ENCODE results near the gene ANKS6.

- TF ChIP-seq POLR2A (IDR thresholded peaks at IDR 0.05; ENCODE audit: control extremely low read depth in 1 of 2, low read depth in 2 of 2, low read length in 2 of 2): no peak
- TF ChIP-seq POLR2AphosphoS5 (IDR thresholded peaks at IDR 0.05; ENCODE audit: low read depth, low read length): no peak
- TF ChIP-seq EZH2 (IDR thresholded peaks at IDR 0.05; ENCODE audit: low read depth, low read length, severe bottlenecking): no peak
- TF ChIP-seq SP1 (IDR thresholded peaks at IDR 0.05; ENCODE audit: low read depth, low read length): no peak
- no peak for TF ChIP-seq CHD2 (IDR thresholded peaks at IDR 0.05; ENCODE audit: low read length)
- TF ChIP-seq, protein P1, sequence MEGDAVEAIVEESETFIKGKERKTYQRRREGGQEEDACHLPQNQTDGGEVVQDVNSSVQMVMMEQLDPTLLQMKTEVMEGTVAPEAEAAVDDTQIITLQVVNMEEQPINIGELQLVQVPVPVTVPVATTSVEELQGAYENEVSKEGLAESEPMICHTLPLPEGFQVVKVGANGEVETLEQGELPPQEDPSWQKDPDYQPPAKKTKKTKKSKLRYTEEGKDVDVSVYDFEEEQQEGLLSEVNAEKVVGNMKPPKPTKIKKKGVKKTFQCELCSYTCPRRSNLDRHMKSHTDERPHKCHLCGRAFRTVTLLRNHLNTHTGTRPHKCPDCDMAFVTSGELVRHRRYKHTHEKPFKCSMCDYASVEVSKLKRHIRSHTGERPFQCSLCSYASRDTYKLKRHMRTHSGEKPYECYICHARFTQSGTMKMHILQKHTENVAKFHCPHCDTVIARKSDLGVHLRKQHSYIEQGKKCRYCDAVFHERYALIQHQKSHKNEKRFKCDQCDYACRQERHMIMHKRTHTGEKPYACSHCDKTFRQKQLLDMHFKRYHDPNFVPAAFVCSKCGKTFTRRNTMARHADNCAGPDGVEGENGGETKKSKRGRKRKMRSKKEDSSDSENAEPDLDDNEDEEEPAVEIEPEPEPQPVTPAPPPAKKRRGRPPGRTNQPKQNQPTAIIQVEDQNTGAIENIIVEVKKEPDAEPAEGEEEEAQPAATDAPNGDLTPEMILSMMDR (IDR thresholded peaks at IDR 0.05; ENCODE audit: control extremely low read depth in 1 of 3, insufficient read depth in 1 of 3, low read depth in 1 of 3, low read length in 3 of 3): no peak
- TF ChIP-seq, protein P2, sequence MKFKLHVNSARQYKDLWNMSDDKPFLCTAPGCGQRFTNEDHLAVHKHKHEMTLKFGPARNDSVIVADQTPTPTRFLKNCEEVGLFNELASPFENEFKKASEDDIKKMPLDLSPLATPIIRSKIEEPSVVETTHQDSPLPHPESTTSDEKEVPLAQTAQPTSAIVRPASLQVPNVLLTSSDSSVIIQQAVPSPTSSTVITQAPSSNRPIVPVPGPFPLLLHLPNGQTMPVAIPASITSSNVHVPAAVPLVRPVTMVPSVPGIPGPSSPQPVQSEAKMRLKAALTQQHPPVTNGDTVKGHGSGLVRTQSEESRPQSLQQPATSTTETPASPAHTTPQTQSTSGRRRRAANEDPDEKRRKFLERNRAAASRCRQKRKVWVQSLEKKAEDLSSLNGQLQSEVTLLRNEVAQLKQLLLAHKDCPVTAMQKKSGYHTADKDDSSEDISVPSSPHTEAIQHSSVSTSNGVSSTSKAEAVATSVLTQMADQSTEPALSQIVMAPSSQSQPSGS (IDR thresholded peaks at IDR 0.05; ENCODE audit: low read length): no peak
- TF ChIP-seq SIN3A (conservative IDR thresholded peaks at IDR 0.05 in 1 of 2, IDR thresholded peaks at IDR 0.05 in 1 of 2; ENCODE audit: low read depth in 1 of 2, low read length in 2 of 2): no peak
- no peak for TF ChIP-seq FOSL1 (IDR thresholded peaks at IDR 0.05; ENCODE audit: insufficient read depth, low read depth, low read length)
- TF ChIP-seq TEAD4 (IDR thresholded peaks at IDR 0.05; ENCODE audit: low read depth, low read length): no peak
- TF ChIP-seq SP4 (IDR thresholded peaks at IDR 0.05; ENCODE audit: low read length): no peak
- no peak for TF ChIP-seq CREB1 (IDR thresholded peaks at IDR 0.05)
- no peak for TF ChIP-seq TAF1 (IDR thresholded peaks at IDR 0.05; ENCODE audit: low read depth, low read length)
These were observed 69.6 kb downstream of the ANKS6 start for GRCh38 chr9:98726735-98727134.

All from H1 (cell line).